ENCODE measurements around the gene FPR2. TPM values are rescaled to one million over a fixed set of nuclear protein-coding genes. Genes with fewer than 3 reads are reported as not detected.
"Not testable (repeated sequence)": the region's sequence is repeated elsewhere in the genome, so short reads cannot be mapped to it uniquely, and the experiment has no call there.

Gene FPR2
- total and polyA plus RNA-seq, 9 of the 15 experiments (the other 6 are each of a cell fraction or from before 2014, with no cell fraction given), result 0.03 to 0.15 (median 0.07) TPM; not detected in 6

GRCh38 chr19:51805396-51805795 lies 44.4 kb downstream of the FPR2 start:
- intact Hi-C loops (cut with micrococcal nuclease), result loop anchor here (5.0 kb wide), 1 partner anchor 468 kb away; no protein-coding TSS in a partner anchor
- H3K4me2 ChIP-seq (ENCODE audit: insufficient read depth, low read length), result peak overlapping the region; percentile 40; the same call in 1 of the 2 replicates
- H3K4me1 ChIP-seq (replicated peaks in 1 of 2; ENCODE audit: control insufficient read depth in 2 of 2, insufficient read depth in 2 of 2, low read length in 2 of 2), result peaks cover 9 to 70% of the 10 kb centered on the region in 2 experiments
- FAIRE-seq; in situ Hi-C loops (cut with MboI); BruUV-seq (replicated peaks); ATAC-seq; H3K36me3 ChIP-seq (ENCODE audit: control insufficient read depth, insufficient read depth, low read length); H3K9me3 ChIP-seq (replicated peaks; ENCODE audit: control insufficient read depth, insufficient read depth, low read depth, low read length); H3K4me3 ChIP-seq; H3K27me3 ChIP-seq (ENCODE audit: control insufficient read depth in 2 of 2, insufficient read depth in 2 of 2, low read length in 2 of 2); H3K79me2 ChIP-seq (ENCODE audit: control insufficient read depth, insufficient read depth, low read length); DNase-seq (ENCODE audit: extremely low read depth in 1 of 4, low spot score in 3 of 4); H4K20me1 ChIP-seq (replicated peaks; ENCODE audit: control insufficient read depth, insufficient read depth, low read length); H3K9me1 ChIP-seq (ENCODE audit: control insufficient read depth, insufficient read depth, low read length): not testable (repeated sequence)
- H2AFZ ChIP-seq (ENCODE audit: low read depth, low read length), result peak overlapping the region; percentile 80
- H3K27ac ChIP-seq (ENCODE audit: extremely low read depth, low read depth, low read length), result peak overlapping the region; percentile 76
- TF ChIP-seq GMEB1 (CRISPR knock-in tag; IDR thresholded peaks at IDR 0.05), result 0 out of 2 replicates have a peak, but pooled peaks have one; percentile 30
- 71% methylated on average over 8 of the region's 8 CpGs for WGBS (ENCODE audit: insufficient coverage, low coverage, missing lambda C conversion rate)
- peak overlapping the region in 1 of 2 experiments; percentile 28; a peak in 1 of 4 replicates for H3K9ac ChIP-seq (ENCODE audit: insufficient read depth in 1 of 2, low read depth in 2 of 2, low read length in 2 of 2)
- CTCF ChIA-PET (ENCODE audit: low intra/inter-chr PET ratio), result interaction anchor here (0.6 kb wide), 1 partner anchor 727 kb away, joined by 3 read pairs; no protein-coding TSS in a partner anchor
- POLR2A ChIA-PET, result interaction anchor here (1.6 kb wide), 1 partner anchor 9 kb away, joined by 7 read pairs; no protein-coding TSS in a partner anchor

GRCh38 chr19:51806571-51806970 lies 45.6 kb downstream of the FPR2 start:
- in situ Hi-C loops (cut with MboI); H3K9me1 ChIP-seq (ENCODE audit: control insufficient read depth, insufficient read depth, low read length); H2AFZ ChIP-seq (ENCODE audit: low read depth, low read length); BruUV-seq (replicated peaks); CTCF ChIA-PET (ENCODE audit: low intra/inter-chr PET ratio); FAIRE-seq; H3K36me3 ChIP-seq (ENCODE audit: control insufficient read depth, insufficient read depth, low read length); H3K4me3 ChIP-seq; H3K27me3 ChIP-seq (ENCODE audit: control insufficient read depth in 2 of 2, insufficient read depth in 2 of 2, low read length in 2 of 2); H4K20me1 ChIP-seq (replicated peaks; ENCODE audit: control insufficient read depth, insufficient read depth, low read length); DNase-seq (ENCODE audit: extremely low read depth in 1 of 4, low spot score in 3 of 4); ATAC-seq; H3K79me2 ChIP-seq (ENCODE audit: control insufficient read depth, insufficient read depth, low read length): not testable (repeated sequence)
- Histone ChIP-seq H3K9me3 (replicated peaks; ENCODE audit: control insufficient read depth, insufficient read depth, low read depth, low read length) (peaks cover 11% of the 10 kb centered on the region), H3K4me1 (replicated peaks in 1 of 2; ENCODE audit: control insufficient read depth in 2 of 2, insufficient read depth in 2 of 2, low read length in 2 of 2) (peaks cover 6 to 60% of the 10 kb centered on the region in 2 experiments), H3K27ac (ENCODE audit: extremely low read depth, low read depth, low read length) (peak overlapping the region; percentile 67), H3K9ac (ENCODE audit: insufficient read depth in 1 of 2, low read depth in 2 of 2, low read length in 2 of 2) (peak overlapping the region in 1 of 2 experiments; percentile 22; a peak in 1 of 4 replicates), H3K4me2 (ENCODE audit: insufficient read depth, low read length) (peak overlapping the region; percentile 57)
- intact Hi-C loops (cut with micrococcal nuclease), result loop anchor here (5.0 kb wide), 1 partner anchor 469 kb away; no protein-coding TSS in a partner anchor
- POLR2A ChIA-PET, result interaction anchor here (0.7 to 1.3 kb wide), 3 partner anchors 11 to 1151 kb away, joined by 3 to 5 read pairs (median 3); no protein-coding TSS in a partner anchor
- WGBS (ENCODE audit: insufficient coverage, low coverage, missing lambda C conversion rate), result 58% methylated on average over 5 of the region's 5 CpGs

All from K562 (cell line).